Ishikawa (cell line): ENCODE results near the gene ARID1B.

ENCODE experiments used
- CEBPB ChIP-seq: IDR thresholded peaks from 2 replicates; pipeline ENCODE4 v1.6.1; 2012
- CREB1 ChIP-seq: IDR thresholded peaks from 2 replicates; pipeline ENCODE4 v1.6.1; 2012; ENCODE audit warnings: low read depth
- EGR1 ChIP-seq: IDR thresholded peaks from 2 replicates; pipeline ENCODE4 v1.6.1; 2012
- EP300 ChIP-seq: IDR thresholded peaks from 2 replicates; pipeline ENCODE4 v1.6.1; 2012; ENCODE audit warnings: borderline replicate concordance
- FOXM1 ChIP-seq: IDR thresholded peaks from 2 replicates; pipeline ENCODE4 v1.6.1; 2012; ENCODE audit warnings: low read depth, borderline replicate concordance
- MAX ChIP-seq: IDR thresholded peaks from 2 replicates; pipeline ENCODE4 v1.6.1; 2012
- NFIC ChIP-seq: IDR thresholded peaks from 2 replicates; pipeline ENCODE4 v1.6.1; 2012
- RAD21 ChIP-seq: IDR thresholded peaks from 2 replicates; pipeline ENCODE4 v1.6.1; 2012; ENCODE audit warnings: low read depth
- REST ChIP-seq: IDR thresholded peaks from 2 replicates; pipeline ENCODE4 v1.6.1; 2012; ENCODE audit warnings: low read depth, mild to moderate bottlenecking
- TAF1 ChIP-seq: IDR thresholded peaks from 2 replicates; pipeline ENCODE4 v1.6.1; 2012; ENCODE audit warnings: low read depth, mild to moderate bottlenecking
- TCF12 ChIP-seq: IDR thresholded peaks from 2 replicates; pipeline ENCODE4 v1.6.1; 2012; ENCODE audit warnings: low read depth
- YY1 ChIP-seq: IDR thresholded peaks from 2 replicates; pipeline ENCODE4 v1.6.1; 2012; ENCODE audit warnings: low read depth

GRCh38 chr6:156953479-156954146, 176.4 kb downstream of the ARID1B start:
- TF ChIP-seq REST (no peak), YY1 (peak; percentile 71), MAX (no peak), EGR1 (no peak), FOXM1 (no peak), RAD21 (peak; percentile 33; the same call in 1 of the 2 replicates), EP300 (no peak), CEBPB (no peak), TAF1 (no peak), CREB1 (no peak), NFIC (no peak), TCF12 (no peak)
